Activated CD4-positive, alpha-beta T cell treated with anti-CD3 and anti-CD28 coated beads for 36 hours (primary cell): ENCODE data around the gene NR1I2. TPM values are rescaled to one million over a fixed set of nuclear protein-coding genes. Genes with fewer than 3 reads are reported as not detected.

Experiments used
- ATAC-seq: fragments of 200-7000 bp; cut with Tn5 transposase; one replicate; pipeline ENCODE4 v1.10.0; 2021; ENCODE audit warnings: mild to moderate bottlenecking, moderate library complexity
- CTCF ChIA-PET: fragments of 350-600 bp; sonication (Branson Sonifier 250); formaldehyde crosslinking; loops from one replicate; lab custom pipeline; 2021; ENCODE audit warnings: antibody characterized with exemption; lab: Charles Lee
- POLR2A ChIA-PET: fragments of 350-600 bp; sonication (Branson Sonifier 250); formaldehyde crosslinking; loops from one replicate; lab custom pipeline; 2021; ENCODE audit warnings: antibody characterized with exemption, inconsistent platforms; lab: Charles Lee
- DNase-seq: peaks from one replicate; pipeline ENCODE4 v3.0.0-alpha.2; 2020
- H3K27ac Mint-ChIP-seq: one replicate; pipeline ENCODE4 v1.8.0; 2021; ENCODE audit warnings: mixed read lengths
- H3K27me3 Mint-ChIP-seq: one replicate; pipeline ENCODE4 v1.8.0; 2021; ENCODE audit warnings: mixed read lengths
- H3K36me3 Mint-ChIP-seq: one replicate; pipeline ENCODE4 v1.8.0; 2021; ENCODE audit warnings: low read depth, mixed read lengths
- H3K4me1 Mint-ChIP-seq: one replicate; pipeline ENCODE4 v1.8.0; 2021; ENCODE audit warnings: mixed read lengths
- H3K4me3 Mint-ChIP-seq: one replicate; pipeline ENCODE4 v1.8.0; 2021; ENCODE audit warnings: mild to moderate bottlenecking, moderate library complexity, mixed read lengths
- H3K9me3 Mint-ChIP-seq: one replicate; pipeline ENCODE4 v1.8.0; 2021; ENCODE audit warnings: low read depth, mixed read lengths
- intact Hi-C, 2 experiments: fragments of 100-400 bp; cut with DNase I in 1 of 2; cut with micrococcal nuclease in 1 of 2; formaldehyde crosslinking; loops; one replicate each; pipeline versions ENCODE4 v1.14.2 to v1.15.1; 2022 to 2024; cut with DNase I, micrococcal nuclease
- total RNA-seq, 2 experiments: library from RNA; stranded (reverse); gene quantifications; one replicate each; pipeline ENCODE4 v1.2.3, GENCODE V29; 2021

The NR1I2 gene
- total RNA-seq, 2 experiments from 2014 or later = 0.27 to 0.40 TPM

DNA sequence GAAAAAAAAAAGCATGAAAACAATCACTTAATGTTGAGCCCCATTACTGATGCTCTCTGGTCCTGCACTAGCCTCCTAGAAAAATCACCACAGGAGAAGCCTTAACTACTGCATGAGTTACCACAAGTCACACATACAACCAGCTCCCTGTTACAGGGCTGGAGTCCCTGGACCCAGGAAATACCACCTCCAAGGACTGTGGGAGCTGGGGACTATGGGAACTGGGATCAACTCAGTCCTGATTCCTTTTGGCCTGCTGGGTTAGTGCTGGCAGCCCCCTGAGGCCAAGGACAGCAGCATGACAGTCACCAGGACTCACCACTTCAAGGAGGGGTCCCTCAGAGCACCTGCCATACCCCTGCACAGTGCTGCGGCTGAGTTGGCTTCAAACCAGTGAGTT is 559 bp downstream of the NR1I2 start:
- ChIA-PET CTCF (interaction anchor here (0.6 kb wide), 1 partner anchor 344 kb away, joined by 3 read pairs; no protein-coding TSS in a partner anchor), POLR2A (no interaction called here)
- Mint-ChIP-seq H3K27ac (no peak overlapping the region), H3K4me3 (no peak overlapping the region), H3K4me1 (peaks cover 9% of the 10 kb centered on the region), H3K27me3 (no peaks in the 10 kb centered on the region), H3K9me3 (no peaks in the 10 kb centered on the region), H3K36me3 (no peaks in the 10 kb centered on the region)
- intact Hi-C loops = no loop called here
- ATAC-seq (no peak), DNase-seq (no peak)

DNA sequence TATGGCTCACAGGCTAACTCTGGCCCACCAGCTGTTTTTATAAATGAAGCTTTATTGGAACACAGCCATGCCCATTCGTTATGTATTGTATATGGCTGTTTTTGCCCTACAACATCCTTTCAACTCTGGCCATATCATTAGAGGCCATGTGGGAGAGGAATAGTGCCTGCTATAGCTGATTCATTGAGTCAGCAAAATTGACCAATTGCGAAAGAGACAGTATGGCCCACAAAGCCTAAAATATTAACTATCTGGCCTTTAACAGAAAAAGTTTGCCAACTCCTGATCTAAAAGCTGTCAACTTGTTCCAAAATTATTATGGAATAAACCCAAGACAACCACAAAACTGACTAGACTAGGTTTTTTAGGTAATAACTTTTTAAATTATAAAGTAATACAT is 1.4 kb downstream of the NR1I2 start:
- intact Hi-C loops = no loop called here
- Mint-ChIP-seq H3K9me3 (no peaks in the 10 kb centered on the region), H3K4me1 (peaks cover 9% of the 10 kb centered on the region), H3K4me3 (no peak overlapping the region), H3K36me3 (no peaks in the 10 kb centered on the region), H3K27ac (no peak overlapping the region), H3K27me3 (no peaks in the 10 kb centered on the region)
- DNase-seq = no peak
- POLR2A ChIA-PET = no interaction called here
- no peak for ATAC-seq
- CTCF ChIA-PET = interaction anchor here (0.5 kb wide), 1 partner anchor 10 kb away, joined by 3 read pairs; no protein-coding TSS in a partner anchor

DNA sequence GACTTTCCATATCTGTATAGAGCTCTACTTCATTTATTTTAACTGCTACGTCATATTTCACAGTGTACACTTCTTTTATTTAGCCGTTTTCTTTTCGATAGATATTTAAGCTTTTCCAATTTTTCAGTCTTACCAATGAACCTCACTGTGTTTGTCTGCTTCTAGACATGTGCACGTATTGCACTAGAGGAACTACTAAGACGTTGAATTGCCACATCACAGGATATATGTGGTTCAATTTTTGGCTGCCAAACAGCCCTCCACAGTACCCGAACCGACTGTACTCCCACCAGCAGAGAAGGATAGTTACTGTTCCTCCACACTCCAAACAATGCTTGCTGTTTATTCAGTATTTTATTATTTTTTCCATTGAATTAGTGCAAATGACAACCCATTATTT is 2.0 kb downstream of the NR1I2 start:
- POLR2A ChIA-PET = no interaction called here
- intact Hi-C loops = no loop called here
- CTCF ChIA-PET = no interaction called here
- Mint-ChIP-seq H3K27ac (no peak overlapping the region), H3K36me3 (no peaks in the 10 kb centered on the region), H3K4me1 (peaks cover 9% of the 10 kb centered on the region), H3K27me3 (no peaks in the 10 kb centered on the region), H3K4me3 (no peak overlapping the region), H3K9me3 (no peaks in the 10 kb centered on the region)
- DNase-seq = no peak
- no peak for ATAC-seq

DNA sequence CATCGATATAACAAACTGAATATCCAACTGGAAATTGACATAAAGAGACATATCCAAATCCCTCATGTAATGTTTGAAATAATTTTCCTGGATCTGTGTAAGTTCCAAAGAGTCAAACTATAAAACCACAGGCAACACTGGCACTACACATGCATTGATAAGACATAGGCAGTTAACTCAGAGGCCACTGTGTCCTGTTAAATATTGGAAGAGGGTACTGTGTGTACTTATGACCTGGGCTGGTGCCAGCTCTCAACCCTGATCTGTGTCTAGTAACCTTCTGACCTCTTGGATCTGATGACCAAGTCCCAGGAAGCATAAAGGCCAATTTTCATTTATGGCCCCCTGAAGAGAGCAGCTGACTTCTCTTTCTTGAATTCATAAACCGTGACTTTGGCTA is 4.5 kb downstream of the NR1I2 start:
- intact Hi-C loops = no loop called here
- CTCF ChIA-PET = interaction anchor here (0.6 to 1.3 kb wide), 2 partner anchors 361 to 630 kb away, joined by 3 read pairs; no protein-coding TSS in a partner anchor
- ATAC-seq = no peak
- Mint-ChIP-seq H3K4me1 (no peaks in the 10 kb centered on the region), H3K36me3 (no peaks in the 10 kb centered on the region), H3K9me3 (peaks cover 2% of the 10 kb centered on the region), H3K27ac (no peak overlapping the region), H3K4me3 (no peak overlapping the region), H3K27me3 (no peaks in the 10 kb centered on the region)
- no peak for DNase-seq
- POLR2A ChIA-PET = no interaction called here

DNA sequence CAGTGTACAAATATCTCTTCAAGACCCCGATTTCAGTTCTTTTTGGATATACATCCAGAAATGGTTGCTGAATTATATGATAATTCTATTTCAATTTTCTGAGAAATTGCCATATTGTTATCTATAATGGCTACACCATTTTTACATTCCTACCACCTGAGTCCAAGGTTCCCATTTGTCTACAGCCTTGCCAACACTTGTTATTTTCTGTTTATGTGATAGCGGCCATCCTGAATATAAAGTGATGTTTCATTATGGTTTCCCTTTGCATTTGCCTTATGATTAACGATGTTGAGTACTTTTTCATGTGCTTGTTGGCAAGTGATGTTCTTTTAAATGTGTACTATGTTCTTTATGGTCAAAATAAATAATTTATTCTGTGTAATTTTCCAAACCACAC is 8.5 kb downstream of the NR1I2 start:
- Mint-ChIP-seq H3K9me3 (peaks cover 2% of the 10 kb centered on the region), H3K27me3 (no peaks in the 10 kb centered on the region), H3K36me3 (no peaks in the 10 kb centered on the region), H3K4me3 (no peak overlapping the region), H3K4me1 (no peaks in the 10 kb centered on the region), H3K27ac (no peak overlapping the region)
- intact Hi-C loops = no loop called here
- CTCF ChIA-PET = no interaction called here
- POLR2A ChIA-PET = no interaction called here
- no peak for DNase-seq
- no peak for ATAC-seq

DNA sequence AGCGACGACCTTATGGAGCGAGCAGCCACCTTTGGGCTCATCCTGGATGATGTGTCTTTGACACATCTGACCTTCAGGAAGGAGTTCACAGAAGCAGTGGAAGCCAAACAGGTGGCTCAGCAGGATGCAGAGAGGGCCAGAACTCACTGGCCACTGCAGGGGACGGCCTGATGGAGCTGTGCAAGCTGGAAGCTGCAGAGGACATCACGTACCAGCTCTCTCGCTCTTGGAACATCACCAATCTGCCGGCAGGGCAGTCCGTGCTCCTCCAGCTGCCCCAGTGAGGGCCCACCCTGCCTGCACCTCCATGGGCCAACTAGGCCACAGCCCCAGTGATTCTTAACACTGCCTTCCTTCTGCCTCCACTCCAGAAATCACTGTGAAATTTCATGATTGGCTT is 10.4 kb downstream of the NR1I2 start:
- Mint-ChIP-seq H3K4me1 (no peaks in the 10 kb centered on the region), H3K27me3 (peaks cover 7% of the 10 kb centered on the region), H3K4me3 (no peak overlapping the region), H3K27ac (no peak overlapping the region), H3K36me3 (no peaks in the 10 kb centered on the region), H3K9me3 (peaks cover 2% of the 10 kb centered on the region)
- intact Hi-C loops = no loop called here
- ATAC-seq = no peak
- DNase-seq = no peak
- ChIA-PET CTCF (no interaction called here), POLR2A (interaction anchor here (0.7 kb wide), 1 partner anchor 294 kb away, joined by 3 read pairs; no protein-coding TSS in a partner anchor)

DNA sequence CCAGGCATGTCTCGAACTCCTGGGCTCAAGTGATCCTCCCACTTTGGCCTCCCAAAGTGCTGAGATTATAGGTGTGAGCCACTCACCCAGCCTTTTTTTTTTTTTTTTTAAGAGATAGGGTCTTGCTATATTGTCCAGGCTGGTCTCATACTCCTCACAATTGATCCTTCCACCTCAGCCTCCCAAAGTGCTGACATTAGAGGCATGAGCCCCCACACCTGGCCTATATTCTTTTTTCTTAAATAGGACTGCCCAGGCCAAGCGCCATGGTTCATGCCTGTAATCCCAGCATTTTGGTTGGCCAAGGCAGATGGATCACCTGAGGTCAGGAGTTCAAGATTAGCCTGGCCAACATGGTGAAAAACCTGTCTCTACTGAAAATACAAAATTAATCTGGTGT is 12.5 kb downstream of the NR1I2 start:
- peaks cover 10% of the 10 kb centered on the region for H3K27me3 Mint-ChIP-seq
- ChIA-PET CTCF (no interaction called here), POLR2A (no interaction called here)
- H3K4me3 Mint-ChIP-seq = no peak overlapping the region
- no peaks in the 10 kb centered on the region for H3K4me1 Mint-ChIP-seq
- DNase-seq = no peak
- intact Hi-C loops = no loop called here
- H3K27ac Mint-ChIP-seq = no peak overlapping the region
- no peak for ATAC-seq
- no peaks in the 10 kb centered on the region for H3K36me3 Mint-ChIP-seq
- peaks cover 2% of the 10 kb centered on the region for H3K9me3 Mint-ChIP-seq

DNA sequence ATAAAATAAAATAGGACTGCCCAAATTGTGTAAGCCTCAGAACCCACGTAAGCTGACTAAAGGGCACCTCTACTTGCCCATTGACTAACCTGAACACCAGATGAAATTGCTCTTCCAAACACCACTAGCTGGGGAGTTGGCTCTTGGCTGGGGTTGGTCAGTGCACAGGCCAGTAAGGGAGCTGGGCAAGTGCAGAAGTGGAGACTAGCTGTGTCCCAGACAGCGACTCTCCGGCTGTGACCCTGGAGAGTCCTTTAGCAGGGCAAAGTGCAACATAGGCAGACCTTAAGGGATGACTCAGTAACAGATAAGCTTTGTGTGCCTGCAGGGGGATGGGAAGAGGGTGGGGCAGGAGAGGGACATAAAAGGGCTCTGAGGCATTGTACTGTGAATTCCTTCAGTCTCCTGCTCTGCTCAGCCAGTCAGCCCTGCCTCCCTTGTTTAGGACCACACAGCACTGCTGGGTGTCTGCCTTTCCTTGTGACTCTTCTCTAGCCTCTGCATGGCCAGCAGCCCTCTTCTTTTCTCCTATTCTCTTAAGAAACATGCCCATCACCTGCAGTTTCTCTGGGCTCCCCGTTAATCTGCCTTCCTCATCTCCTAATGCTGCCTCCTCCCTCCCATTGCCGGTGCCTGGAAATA is 13.2 kb downstream of the NR1I2 start:
- no peaks in the 10 kb centered on the region for H3K4me1 Mint-ChIP-seq
- H3K9me3 Mint-ChIP-seq = no peaks in the 10 kb centered on the region
- no peak overlapping the region for H3K27ac Mint-ChIP-seq
- H3K36me3 Mint-ChIP-seq = no peaks in the 10 kb centered on the region
- ATAC-seq (no peak), DNase-seq (no peak)
- ChIA-PET POLR2A (no interaction called here), CTCF (no interaction called here)
- no peak overlapping the region for H3K4me3 Mint-ChIP-seq
- peaks cover 10% of the 10 kb centered on the region for H3K27me3 Mint-ChIP-seq
- intact Hi-C loops = no loop called here

DNA sequence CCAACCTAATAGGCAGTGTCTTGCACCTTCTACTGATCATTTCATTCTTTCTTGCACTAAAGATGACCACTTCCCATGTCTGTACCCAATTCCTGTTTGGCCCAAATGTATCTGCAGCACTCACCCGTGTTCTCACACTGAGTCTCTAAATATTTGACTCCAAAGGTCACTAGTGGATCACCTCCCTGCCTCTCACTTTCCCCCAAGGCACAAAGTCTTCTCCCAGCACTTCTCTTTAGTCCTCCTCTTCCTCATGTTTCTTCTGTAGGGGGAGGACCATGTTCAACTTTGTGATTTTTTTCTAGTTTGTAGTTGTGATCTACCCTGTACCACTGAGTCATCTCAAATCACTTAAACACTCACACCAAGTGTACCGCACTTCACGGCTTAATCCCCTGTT is 13.9 kb downstream of the NR1I2 start:
- intact Hi-C loops = no loop called here
- no peak overlapping the region for H3K4me3 Mint-ChIP-seq
- H3K36me3 Mint-ChIP-seq = no peaks in the 10 kb centered on the region

DNA sequence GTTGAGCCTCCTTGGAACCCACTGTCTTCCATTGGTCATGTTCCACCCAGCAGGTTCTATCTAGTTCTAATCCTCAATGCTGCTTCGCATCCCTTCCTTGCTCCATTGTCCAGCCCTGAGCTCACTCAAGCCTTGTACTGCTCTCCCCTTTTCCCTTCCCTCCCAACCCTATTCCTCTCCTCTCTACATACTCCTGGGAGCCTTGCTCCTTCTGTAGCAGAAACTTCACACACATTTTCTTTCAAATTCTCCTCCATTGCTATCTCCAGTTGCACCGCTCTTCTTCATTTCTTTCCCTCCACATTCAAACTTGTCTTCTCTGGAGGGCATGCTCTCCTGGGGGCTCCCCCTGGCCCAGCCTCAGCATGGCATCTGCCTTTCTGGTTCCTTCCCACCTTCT is 14.5 kb downstream of the NR1I2 start:
- POLR2A ChIA-PET = no interaction called here
- ATAC-seq (no peak), DNase-seq (no peak)
- Mint-ChIP-seq H3K4me1 (no peaks in the 10 kb centered on the region), H3K27ac (no peak overlapping the region), H3K27me3 (peaks cover 12% of the 10 kb centered on the region), H3K36me3 (no peaks in the 10 kb centered on the region), H3K4me3 (no peak overlapping the region), H3K9me3 (no peaks in the 10 kb centered on the region)
- CTCF ChIA-PET = no interaction called here
- intact Hi-C loops = no loop called here

More for the DNA sequence above, 13.9 kb downstream of the NR1I2 start:
- ChIA-PET POLR2A (no interaction called here), CTCF (no interaction called here)
- Mint-ChIP-seq H3K27ac (no peak overlapping the region), H3K27me3 (peaks cover 12% of the 10 kb centered on the region), H3K9me3 (no peaks in the 10 kb centered on the region), H3K4me1 (no peaks in the 10 kb centered on the region)
- ATAC-seq (no peak), DNase-seq (no peak)

DNA sequence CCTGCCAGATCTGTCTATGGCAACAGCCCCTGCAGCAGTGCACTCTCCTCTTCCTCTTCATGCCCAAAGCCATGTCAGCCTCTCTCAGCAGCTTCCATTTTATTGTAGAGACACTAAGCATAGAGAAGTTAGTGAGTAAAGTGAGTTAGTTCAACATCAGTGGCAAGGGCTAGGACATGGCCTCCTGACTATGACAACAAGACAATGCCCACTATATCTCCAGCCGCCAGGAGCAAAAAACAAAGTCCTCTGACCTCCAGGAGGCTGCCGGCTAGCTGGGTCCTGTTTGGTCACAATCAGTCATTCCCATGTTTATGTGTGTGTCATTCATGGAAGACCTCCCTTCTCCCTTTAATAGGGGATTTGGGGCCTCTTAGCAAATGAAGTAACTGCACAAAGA is 14.9 kb downstream of the NR1I2 start:
- no peaks in the 10 kb centered on the region for H3K36me3 Mint-ChIP-seq
- no peaks in the 10 kb centered on the region for H3K9me3 Mint-ChIP-seq
- no peaks in the 10 kb centered on the region for H3K4me1 Mint-ChIP-seq
- DNase-seq (no peak), ATAC-seq (no peak)
- no peak overlapping the region for H3K27ac Mint-ChIP-seq
- intact Hi-C loops = no loop called here
- peaks cover 12% of the 10 kb centered on the region for H3K27me3 Mint-ChIP-seq
- H3K4me3 Mint-ChIP-seq = no peak overlapping the region
- CTCF ChIA-PET = no interaction called here
- POLR2A ChIA-PET = no interaction called here

DNA sequence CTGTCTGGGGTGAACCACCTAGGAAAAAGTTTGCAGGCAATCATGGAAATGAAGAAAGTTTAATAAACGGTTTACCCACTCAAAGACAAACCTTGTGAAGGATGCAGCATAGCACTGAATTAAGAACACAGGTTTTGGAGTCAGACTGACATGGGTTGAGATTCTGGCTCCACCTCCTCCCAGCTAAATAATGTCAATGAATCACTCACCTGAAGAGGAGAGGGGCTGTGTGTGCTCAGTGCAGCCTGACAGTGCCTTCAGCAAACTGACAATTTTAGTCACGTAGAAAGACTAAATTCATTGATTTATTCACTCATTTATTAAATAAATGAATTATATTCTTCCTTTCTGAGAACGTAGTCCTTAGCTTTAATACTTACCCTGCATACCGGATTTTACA is 18.9 kb downstream of the NR1I2 start:
- intact Hi-C loops = no loop called here
- Mint-ChIP-seq H3K4me1 (no peaks in the 10 kb centered on the region), H3K4me3 (no peak overlapping the region), H3K27me3 (peaks cover 10% of the 10 kb centered on the region), H3K27ac (no peak overlapping the region), H3K36me3 (no peaks in the 10 kb centered on the region), H3K9me3 (no peaks in the 10 kb centered on the region)
- ATAC-seq (no peak), DNase-seq (no peak)
- CTCF ChIA-PET = no interaction called here
- POLR2A ChIA-PET = no interaction called here
